Keratinocyte (primary cell): Measurements from ENCODE around the gene TIMM29. TPM values are rescaled to one million over a fixed set of nuclear protein-coding genes. Genes with fewer than 3 reads are reported as not detected.

Experiments
- DNase-seq: peaks from one replicate; pipeline ENCODE4 v3.0.0-alpha.2; 2011; ENCODE audit warnings: low read depth, missing footprints, low spot score
- FAIRE-seq: peaks from 2 replicates; lab custom pipeline; 2011; peaks lifted over from hg19 to GRCh38; lab: Jason Lieb, UNC
- H2AFZ ChIP-seq: 2 replicates; pipeline ENCODE4 v1.6.0; 2012; ENCODE audit warnings: low read length, control low read depth, inconsistent platforms; ENCODE audit not compliant: control insufficient read depth
- H3K27ac ChIP-seq: 2 replicates; pipeline ENCODE4 v1.5.1; 2011; ENCODE audit warnings: low read length; ENCODE audit not compliant: control insufficient read depth, insufficient read depth
- H3K27me3 ChIP-seq: 3 replicates; pipeline ENCODE4 v1.6.0; 2011; ENCODE audit warnings: low read length; ENCODE audit not compliant: control insufficient read depth, insufficient read depth; ENCODE audit errors: extremely low read depth
- H3K36me3 ChIP-seq, 2 experiments: 2 replicates in 1 of 2; 3 replicates in 1 of 2; pipeline ENCODE4 v1.5.1; 2011; ENCODE audit warnings: low read length in 2 of 2, mild to moderate bottlenecking in 1 of 2; ENCODE audit not compliant: control insufficient read depth in 2 of 2, insufficient read depth in 2 of 2; ENCODE audit errors: extremely low read depth in 1 of 2
- H3K4me1 ChIP-seq: 3 replicates; pipeline ENCODE4 v1.5.1; 2011; ENCODE audit warnings: low read length; ENCODE audit not compliant: control insufficient read depth, insufficient read depth; ENCODE audit errors: extremely low read depth
- H3K4me2 ChIP-seq: 3 replicates; pipeline ENCODE4 v1.6.0; 2011; ENCODE audit warnings: low read depth, low read length; ENCODE audit not compliant: control insufficient read depth, insufficient read depth; ENCODE audit errors: extremely low read depth
- H3K4me3 ChIP-seq, 3 experiments: fragments of 200-600 bp in 1 of 3; sonication (generic) in 1 of 3; 2 replicates in 2 of 3; 3 replicates in 1 of 3; pipeline ENCODE4 v1.5.1; 2011 to 2016; ENCODE audit warnings: low read length in 3 of 3, mild to moderate bottlenecking in 3 of 3, control low read depth in 2 of 3, inconsistent platforms in 1 of 3, low read depth in 1 of 3, mixed read lengths in 1 of 3, mixed run types in 1 of 3, moderate library complexity in 1 of 3; ENCODE audit not compliant: control insufficient read depth in 2 of 3, insufficient read depth in 2 of 3; ENCODE audit errors: extremely low read depth in 1 of 3
- H3K79me2 ChIP-seq: 2 replicates; pipeline ENCODE4 v1.6.0; 2012; ENCODE audit warnings: low read length; ENCODE audit not compliant: control insufficient read depth, insufficient read depth
- H3K9ac ChIP-seq: 3 replicates; pipeline ENCODE4 v1.6.0; 2011; ENCODE audit warnings: low read length; ENCODE audit not compliant: control insufficient read depth, insufficient read depth; ENCODE audit errors: extremely low read depth
- H3K9me1 ChIP-seq: 3 replicates; pipeline ENCODE4 v1.6.0; 2011; ENCODE audit warnings: low read length; ENCODE audit not compliant: control insufficient read depth, insufficient read depth; ENCODE audit errors: extremely low read depth
- H3K9me3 ChIP-seq: 2 replicates; pipeline ENCODE4 v1.5.1; 2012; ENCODE audit warnings: low read depth, low read length; ENCODE audit not compliant: control insufficient read depth
- H4K20me1 ChIP-seq: 3 replicates; pipeline ENCODE4 v1.6.0; 2011; ENCODE audit warnings: low read length; ENCODE audit not compliant: control insufficient read depth, insufficient read depth; ENCODE audit errors: extremely low read depth
- EZH2 ChIP-seq: IDR thresholded peaks from one replicate; pipeline ENCODE4 v1.6.1; 2012; ENCODE audit warnings: inconsistent platforms, mild to moderate bottlenecking, low read length, moderate library complexity
- dilution Hi-C: fragments of 300-500 bp; cut with MboI; formaldehyde crosslinking; loops from one replicate; pipeline ENCODE4 v1.7.0; 2020; ENCODE audit warnings: low sequenced_read_pairs; ENCODE audit not compliant: extremely low pct_ligation_motif_present
- polyA plus RNA-seq, 5 experiments: library from polyadenylated mRNA; depleted of rRNA in 3 of 5; stranded (reverse) in 3 of 5; stranded (forward) in 1 of 5; unstranded in 1 of 5; fragments of >200 nt; gene quantifications; 1 replicate in 1 of 5; 2 replicates in 3 of 5; 3 replicates in 1 of 5; pipeline versions ENCODE4 v1.2.1 to v1.2.3, GENCODE V29; 2011 to 2012; ENCODE audit warnings: missing spikeins in 2 of 5, low read depth in 1 of 5, low replicate concordance in 1 of 5
- TF ChIP-seq, protein P1 (sequence below), 3 experiments: IDR thresholded peaks in 1 of 3; conservative IDR thresholded peaks in 1 of 3; optimal IDR thresholded peaks in 1 of 3; 2 replicates in 2 of 3; 3 replicates in 1 of 3; pipeline versions ENCODE3 to v1.5.1; 2011; ENCODE audit warnings: low read length in 3 of 3, mild to moderate bottlenecking in 3 of 3, moderate library complexity in 2 of 3, control low read depth in 1 of 3, inconsistent platforms in 1 of 3; ENCODE audit not compliant: insufficient read depth in 2 of 3; ENCODE audit errors: extremely low read depth in 1 of 3

Gene TIMM29
- polyA plus RNA-seq, 1 donor (not counting 4 experiments of a cell fraction or from before 2014, with no cell fraction given) = 8.4 TPM

DNA sequence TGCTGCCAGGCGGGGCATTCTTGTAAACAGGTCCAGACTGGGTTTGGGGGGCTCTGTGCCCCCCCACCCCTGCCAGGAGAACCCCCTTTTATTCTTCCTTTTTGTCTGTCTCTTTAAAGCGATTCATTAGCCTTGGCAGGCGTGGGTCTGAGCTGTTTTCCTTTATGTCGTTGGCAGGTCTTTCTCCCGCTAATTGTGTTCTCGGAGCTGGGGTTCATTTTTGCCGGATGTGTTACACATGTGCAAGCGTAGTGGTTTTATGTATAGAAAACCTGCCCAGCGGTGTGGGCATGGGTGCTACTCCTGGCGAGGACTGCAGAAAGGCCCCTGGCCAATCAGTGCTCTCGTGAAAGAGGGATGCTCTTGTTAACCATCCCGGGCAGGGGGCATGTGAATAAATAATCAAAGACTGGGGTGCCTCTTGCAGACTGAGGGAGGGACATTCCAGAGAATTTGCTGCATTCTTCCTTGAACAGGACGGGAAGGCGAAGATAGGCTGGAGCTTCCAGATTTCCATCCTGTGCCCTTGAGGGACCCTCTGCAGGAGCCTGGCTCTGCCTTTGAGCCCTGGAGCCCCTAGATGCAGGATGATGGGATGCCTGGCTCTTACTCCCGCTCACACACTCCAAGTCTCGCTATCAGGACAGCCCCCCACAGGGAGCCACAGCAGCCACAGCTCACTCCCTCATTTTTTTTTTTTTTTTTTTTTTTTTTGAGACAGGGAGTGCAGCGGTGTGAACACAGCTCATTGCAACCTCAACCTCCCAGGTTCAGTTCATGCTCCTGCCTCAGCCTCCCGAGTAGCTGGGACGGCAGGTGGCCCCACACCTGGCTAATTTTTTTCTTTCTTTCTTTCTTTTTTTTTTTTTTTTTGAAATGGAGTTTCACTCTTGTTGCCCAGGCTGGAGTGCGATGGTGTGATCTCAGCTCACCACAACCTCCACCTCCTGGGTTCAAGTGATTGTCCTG is 43.1 kb upstream of the TIMM29 start:
- no peak overlapping the region for H3K27ac ChIP-seq
- H3K4me3 ChIP-seq = no peak overlapping the region
- H3K36me3 ChIP-seq = peaks cover 8 to 9% of the 10 kb centered on the region in 2 experiments
- H3K27me3 ChIP-seq = no peaks in the 10 kb centered on the region
- peaks cover 2% of the 10 kb centered on the region for H3K9me1 ChIP-seq
- H3K4me1 ChIP-seq = peaks cover 11% of the 10 kb centered on the region
- peaks cover 62% of the 10 kb centered on the region for H3K79me2 ChIP-seq
- H2AFZ ChIP-seq = no peak overlapping the region
- dilution Hi-C loops = no loop called here
- H3K9me3 ChIP-seq = no peaks in the 10 kb centered on the region
- no peak overlapping the region for H3K9ac ChIP-seq
- TF ChIP-seq, protein P1, sequence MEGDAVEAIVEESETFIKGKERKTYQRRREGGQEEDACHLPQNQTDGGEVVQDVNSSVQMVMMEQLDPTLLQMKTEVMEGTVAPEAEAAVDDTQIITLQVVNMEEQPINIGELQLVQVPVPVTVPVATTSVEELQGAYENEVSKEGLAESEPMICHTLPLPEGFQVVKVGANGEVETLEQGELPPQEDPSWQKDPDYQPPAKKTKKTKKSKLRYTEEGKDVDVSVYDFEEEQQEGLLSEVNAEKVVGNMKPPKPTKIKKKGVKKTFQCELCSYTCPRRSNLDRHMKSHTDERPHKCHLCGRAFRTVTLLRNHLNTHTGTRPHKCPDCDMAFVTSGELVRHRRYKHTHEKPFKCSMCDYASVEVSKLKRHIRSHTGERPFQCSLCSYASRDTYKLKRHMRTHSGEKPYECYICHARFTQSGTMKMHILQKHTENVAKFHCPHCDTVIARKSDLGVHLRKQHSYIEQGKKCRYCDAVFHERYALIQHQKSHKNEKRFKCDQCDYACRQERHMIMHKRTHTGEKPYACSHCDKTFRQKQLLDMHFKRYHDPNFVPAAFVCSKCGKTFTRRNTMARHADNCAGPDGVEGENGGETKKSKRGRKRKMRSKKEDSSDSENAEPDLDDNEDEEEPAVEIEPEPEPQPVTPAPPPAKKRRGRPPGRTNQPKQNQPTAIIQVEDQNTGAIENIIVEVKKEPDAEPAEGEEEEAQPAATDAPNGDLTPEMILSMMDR (optimal IDR thresholded peaks at IDR 0.05 in 1 of 3, IDR thresholded peaks at IDR 0.05 in 1 of 3, conservative IDR thresholded peaks at IDR 0.05 in 1 of 3; ENCODE audit: extremely low read depth in 1 of 3, insufficient read depth in 2 of 3, low read length in 3 of 3) = no peak
- TF ChIP-seq EZH2 = no peak
- FAIRE-seq (no peak), DNase-seq (no peak)
- H4K20me1 ChIP-seq = peaks cover 11% of the 10 kb centered on the region
- H3K4me2 ChIP-seq = no peak overlapping the region

DNA sequence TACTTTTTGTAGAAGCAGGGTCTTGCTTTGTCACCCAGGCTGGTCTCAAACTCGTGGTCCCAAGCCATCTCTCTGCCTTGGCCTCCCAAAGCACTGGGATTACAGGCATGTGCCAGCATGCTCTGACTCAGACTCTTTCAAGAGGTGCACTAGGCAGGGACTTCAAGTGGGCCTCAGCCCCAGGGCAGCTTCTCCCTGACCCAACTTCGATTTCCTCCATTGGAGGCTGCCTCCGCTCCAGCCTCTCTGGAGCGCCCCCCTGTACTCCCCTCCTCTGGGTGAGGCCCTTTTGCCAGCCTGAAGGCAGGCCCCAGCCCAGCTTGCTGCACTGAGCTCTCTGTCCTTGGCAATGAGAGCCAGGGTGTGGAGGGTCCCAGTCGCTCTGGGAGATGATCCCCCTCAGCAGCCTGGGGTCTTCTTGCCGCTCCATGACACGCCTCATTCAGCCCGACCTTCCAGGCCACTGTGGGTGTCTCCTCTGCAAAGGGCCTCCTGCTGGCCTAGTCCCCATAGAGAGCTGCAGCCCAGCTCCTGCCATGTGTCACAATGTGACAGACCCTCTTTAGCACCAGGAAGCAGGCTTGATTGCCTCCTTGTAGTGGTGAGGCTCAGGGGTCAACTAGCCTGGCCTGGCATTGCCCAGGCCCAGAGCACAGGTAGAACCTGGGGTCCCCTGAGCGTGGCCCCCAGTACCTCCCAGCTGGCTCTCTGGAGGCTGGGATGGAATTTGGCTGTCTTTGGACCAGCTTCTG is 40.8 kb upstream of the TIMM29 start:
- peaks cover 21% of the 10 kb centered on the region for H4K20me1 ChIP-seq
- FAIRE-seq (peak; percentile 39), DNase-seq (no peak)
- H3K36me3 ChIP-seq = peaks cover 0 to 1% of the 10 kb centered on the region in 2 experiments
- peaks cover 29% of the 10 kb centered on the region for H3K4me1 ChIP-seq
- H3K9me3 ChIP-seq = no peaks in the 10 kb centered on the region
- no peak for TF ChIP-seq EZH2
- TF ChIP-seq, protein P1 (optimal IDR thresholded peaks at IDR 0.05 in 1 of 3, IDR thresholded peaks at IDR 0.05 in 1 of 3, conservative IDR thresholded peaks at IDR 0.05 in 1 of 3; ENCODE audit: extremely low read depth in 1 of 3, insufficient read depth in 2 of 3, low read length in 3 of 3) = no peak
- H3K4me3 ChIP-seq = no peak overlapping the region
- no peaks in the 10 kb centered on the region for H3K27me3 ChIP-seq
- H3K4me2 ChIP-seq = no peak overlapping the region
- no peak overlapping the region for H2AFZ ChIP-seq
- H3K27ac ChIP-seq = no peak overlapping the region
- no peak overlapping the region for H3K9ac ChIP-seq
- H3K9me1 ChIP-seq = peaks cover 10% of the 10 kb centered on the region
- dilution Hi-C loops = no loop called here
- H3K79me2 ChIP-seq = peaks cover 49% of the 10 kb centered on the region
